AG04450 (cell line): Measurements from ENCODE around the gene TRPC4AP. TPM values are rescaled to one million over a fixed set of nuclear protein-coding genes. Genes with fewer than 3 reads are reported as not detected.

Experiments
- CTCF ChIA-PET: fragments of 300-600, 350-600 bp; formaldehyde crosslinking; extraction: SDS; loops from one replicate; lab custom pipeline; 2022; ENCODE audit warnings: antibody characterized with exemption, inconsistent platforms; lab: Charles Lee
- POLR2A ChIA-PET: fragments of 350-600 bp; formaldehyde crosslinking; extraction: SDS; loops from one replicate; lab custom pipeline; 2021; ENCODE audit warnings: antibody characterized with exemption, inconsistent platforms; lab: Yijun Ruan, JAX
- DNase-seq: peaks from one replicate; pipeline ENCODE4 v3.0.0-alpha.2; 2011; ENCODE audit warnings: low read depth, low spot score
- H3K27ac ChIP-seq: one replicate; pipeline ENCODE4 v1.5.1; 2012; ENCODE audit warnings: low read depth, low read length, control low read depth
- H3K27me3 ChIP-seq: one replicate; pipeline ENCODE4 v1.6.0; 2012; ENCODE audit warnings: low read length; ENCODE audit not compliant: control insufficient read depth, insufficient read depth
- H3K4me3 ChIP-seq: 2 replicates; pipeline ENCODE4 v1.5.1; 2011; ENCODE audit warnings: mild to moderate bottlenecking, low read depth, low read length, control low read depth
- H3K9me3 ChIP-seq: 2 replicates; pipeline ENCODE4 v1.5.1; 2012; ENCODE audit warnings: low read length; ENCODE audit not compliant: control insufficient read depth, insufficient read depth
- polyA plus RNA-seq: library from polyadenylated mRNA; depleted of rRNA; stranded (reverse); fragments of >200 nt; gene quantifications from 2 replicates; pipeline ENCODE4 v1.2.3, GENCODE V29; 2011
- TF ChIP-seq, protein P1 (sequence below): IDR thresholded peaks from 2 replicates; pipeline ENCODE4 v1.5.1; 2011; ENCODE audit warnings: low read depth, low read length, control low read depth, inconsistent platforms

Gene TRPC4AP
- polyA plus RNA-seq, 1 experiment = 85.4 TPM

- Histone ChIP-seq H3K27me3 (no peaks in the 10 kb centered on the region), H3K27ac (no peak overlapping the region), H3K4me3 (no peak overlapping the region), H3K9me3 (no peaks in the 10 kb centered on the region)
- no peak for DNase-seq
- TF ChIP-seq, protein P1, sequence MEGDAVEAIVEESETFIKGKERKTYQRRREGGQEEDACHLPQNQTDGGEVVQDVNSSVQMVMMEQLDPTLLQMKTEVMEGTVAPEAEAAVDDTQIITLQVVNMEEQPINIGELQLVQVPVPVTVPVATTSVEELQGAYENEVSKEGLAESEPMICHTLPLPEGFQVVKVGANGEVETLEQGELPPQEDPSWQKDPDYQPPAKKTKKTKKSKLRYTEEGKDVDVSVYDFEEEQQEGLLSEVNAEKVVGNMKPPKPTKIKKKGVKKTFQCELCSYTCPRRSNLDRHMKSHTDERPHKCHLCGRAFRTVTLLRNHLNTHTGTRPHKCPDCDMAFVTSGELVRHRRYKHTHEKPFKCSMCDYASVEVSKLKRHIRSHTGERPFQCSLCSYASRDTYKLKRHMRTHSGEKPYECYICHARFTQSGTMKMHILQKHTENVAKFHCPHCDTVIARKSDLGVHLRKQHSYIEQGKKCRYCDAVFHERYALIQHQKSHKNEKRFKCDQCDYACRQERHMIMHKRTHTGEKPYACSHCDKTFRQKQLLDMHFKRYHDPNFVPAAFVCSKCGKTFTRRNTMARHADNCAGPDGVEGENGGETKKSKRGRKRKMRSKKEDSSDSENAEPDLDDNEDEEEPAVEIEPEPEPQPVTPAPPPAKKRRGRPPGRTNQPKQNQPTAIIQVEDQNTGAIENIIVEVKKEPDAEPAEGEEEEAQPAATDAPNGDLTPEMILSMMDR = no peak
- POLR2A ChIA-PET = interaction anchor here (0.5 kb wide), 1 partner anchor 17 kb away, joined by 5 read pairs; no protein-coding TSS in a partner anchor
- CTCF ChIA-PET = no interaction called here
Measured at GRCh38 chr20:35020108-35020928, 72.3 kb downstream of the TRPC4AP start.

DNA sequence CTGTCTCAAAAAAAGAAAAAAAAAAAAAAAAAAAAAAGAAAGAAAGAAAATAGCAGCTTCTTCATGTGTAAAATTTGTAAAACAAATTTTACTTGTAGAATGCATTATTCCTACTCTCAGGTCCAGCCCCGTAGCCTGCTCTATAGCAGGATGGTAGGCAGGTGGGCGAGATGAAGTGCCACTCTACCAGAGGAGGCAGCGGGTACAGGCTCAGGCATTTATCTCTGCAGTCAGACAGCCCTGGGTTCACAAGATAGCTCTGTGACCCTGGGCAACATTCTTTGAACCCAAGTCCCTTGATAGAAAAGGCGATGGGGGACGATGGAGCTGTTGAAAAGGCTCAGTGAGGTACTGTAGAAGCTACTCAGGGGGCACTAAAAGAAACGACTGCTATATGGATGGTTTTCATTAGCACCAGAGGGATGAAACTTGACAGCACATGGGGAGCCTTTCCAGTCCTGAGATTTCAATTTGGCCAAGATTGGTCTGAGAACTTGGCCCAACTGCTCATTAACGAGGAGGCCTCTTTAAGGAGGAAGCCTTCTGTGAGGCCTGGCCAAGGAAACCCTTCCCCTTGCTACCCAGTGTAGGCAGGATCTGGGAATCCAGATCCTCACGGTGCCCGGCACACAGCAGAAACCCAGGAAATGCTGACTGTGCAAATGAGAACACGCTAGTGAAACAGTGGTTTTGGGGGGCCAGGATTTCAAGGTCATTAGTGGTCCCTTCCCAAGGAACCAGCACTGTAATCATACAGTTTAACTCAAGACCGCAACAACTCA lies 73.8 kb downstream of the TRPC4AP start:
- TF ChIP-seq, protein P1 = no peak
- Histone ChIP-seq H3K27me3 (no peaks in the 10 kb centered on the region), H3K9me3 (no peaks in the 10 kb centered on the region), H3K27ac (peak overlapping the region; percentile 31), H3K4me3 (no peak overlapping the region)
- ChIA-PET POLR2A (interaction anchor here (0.6 kb wide), 1 partner anchor 320 kb away, joined by 7 read pairs; no protein-coding TSS in a partner anchor), CTCF (interaction anchor here (1.5 kb wide), 1 partner anchor 145 kb away, joined by 5 read pairs; no protein-coding TSS in a partner anchor)
- no peak for DNase-seq

DNA sequence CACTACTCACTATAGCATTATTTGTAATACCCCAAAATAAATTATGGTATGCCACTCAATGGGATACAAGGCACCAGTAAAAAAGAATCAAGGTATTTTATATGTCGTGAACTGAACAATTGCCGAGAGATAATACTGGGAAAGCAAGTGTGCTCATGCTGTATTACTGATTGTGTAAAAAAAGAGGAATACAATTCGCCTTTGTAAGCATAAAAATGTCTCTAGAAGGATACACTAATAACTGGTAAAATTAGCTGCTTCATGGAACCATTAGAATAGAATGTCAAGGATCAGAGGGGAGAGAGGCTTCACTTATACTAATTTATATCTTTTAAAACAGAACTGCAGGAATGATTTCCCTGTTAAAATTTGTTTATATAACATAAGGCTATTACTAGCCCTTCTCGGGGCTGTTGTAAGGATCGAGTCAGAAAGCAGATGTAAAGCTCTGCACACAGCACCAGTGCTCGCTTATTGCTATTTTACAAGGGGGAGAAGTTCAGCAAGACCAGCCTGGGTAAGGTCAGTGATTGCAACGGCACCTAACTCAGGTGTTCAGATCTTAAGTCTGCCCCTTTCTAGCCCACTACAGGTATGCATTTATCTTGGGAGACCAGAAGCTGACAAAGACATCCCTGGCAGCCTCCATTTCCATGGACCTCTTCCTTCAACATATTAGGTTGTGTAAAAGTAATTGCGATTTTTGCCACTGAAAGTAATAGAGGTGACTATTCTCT lies 75.3 kb downstream of the TRPC4AP start:
- no peaks in the 10 kb centered on the region for H3K9me3 ChIP-seq
- H3K27me3 ChIP-seq = no peaks in the 10 kb centered on the region
- ChIA-PET POLR2A (interaction anchor here (0.7 kb wide), 1 partner anchor 725 kb away, joined by 3 read pairs; the partner anchor contains the start of gene RBM39), CTCF (interaction anchor here (0.8 to 1.5 kb wide), 4 partner anchors 141 to 144 kb away, joined by 3 to 5 read pairs (median 4); partner anchors contain the start of gene ACSS2)
- H3K4me3 ChIP-seq = no peak overlapping the region
- no peak for DNase-seq
- TF ChIP-seq, protein P1 = no peak
- H3K27ac ChIP-seq = peak overlapping the region; percentile 61

DNA sequence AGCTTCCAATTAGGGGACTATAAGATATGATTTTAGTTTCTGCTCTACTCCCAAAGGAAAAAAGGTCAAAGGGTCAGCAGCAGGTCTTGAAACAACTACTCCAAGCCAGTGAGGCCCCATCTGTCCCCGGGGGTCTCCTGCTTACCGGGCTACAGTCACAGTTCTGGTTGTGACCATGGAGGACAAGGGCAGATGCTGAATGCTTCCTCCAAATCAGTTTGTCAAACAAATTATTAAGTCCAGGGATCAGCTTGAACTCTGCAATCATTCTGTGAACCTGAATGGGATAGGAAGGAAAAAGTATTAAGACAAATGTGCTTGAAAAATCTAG lies 76.8 kb downstream of the TRPC4AP start:
- ChIA-PET POLR2A (no interaction called here), CTCF (interaction anchor here (0.7 to 1.4 kb wide), 6 partner anchors 25 to 192 kb away, joined by 3 to 4 read pairs (median 4); partner anchors contain the start of genes ACSS2 and GGT7)
- Histone ChIP-seq H3K4me3 (no peak overlapping the region), H3K27me3 (no peaks in the 10 kb centered on the region), H3K27ac (no peak overlapping the region), H3K9me3 (no peaks in the 10 kb centered on the region)
- TF ChIP-seq, protein P1 = no peak
- DNase-seq = no peak
